ENCODE data around the gene APOB.

Gene APOB

DNA sequence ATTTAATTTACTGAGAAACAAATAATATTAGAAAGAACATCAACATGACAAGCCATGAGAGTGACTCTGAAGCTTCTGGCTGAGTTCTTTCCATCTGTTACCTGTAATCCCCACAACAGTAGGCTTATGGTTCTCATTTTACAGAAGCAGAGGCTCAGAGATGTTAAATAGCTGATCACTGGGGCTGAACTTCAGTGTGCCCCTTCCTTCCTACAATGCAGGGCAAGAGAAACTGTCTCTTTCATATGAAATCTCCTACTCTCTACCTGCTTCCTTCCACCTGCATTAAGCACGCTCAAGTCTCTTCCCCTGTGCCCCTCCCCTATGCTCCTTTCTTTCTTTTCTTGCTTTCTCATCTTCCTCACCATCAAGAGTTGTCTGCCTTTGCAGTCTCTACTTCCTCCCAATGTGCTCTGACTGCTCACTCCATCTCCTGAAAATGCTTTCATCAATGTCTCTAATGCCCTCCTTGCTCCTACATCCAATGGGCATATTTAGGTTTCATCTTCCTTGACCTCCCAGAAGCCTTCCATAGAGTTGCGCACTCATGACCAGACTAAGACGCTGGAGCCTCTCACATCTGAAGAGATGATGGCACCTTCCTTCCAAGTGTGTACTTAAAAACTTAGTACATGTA, 23.7 kb downstream of the APOB start:
- DNase-seq (ENCODE audit: low read depth), result no peak

DNA sequence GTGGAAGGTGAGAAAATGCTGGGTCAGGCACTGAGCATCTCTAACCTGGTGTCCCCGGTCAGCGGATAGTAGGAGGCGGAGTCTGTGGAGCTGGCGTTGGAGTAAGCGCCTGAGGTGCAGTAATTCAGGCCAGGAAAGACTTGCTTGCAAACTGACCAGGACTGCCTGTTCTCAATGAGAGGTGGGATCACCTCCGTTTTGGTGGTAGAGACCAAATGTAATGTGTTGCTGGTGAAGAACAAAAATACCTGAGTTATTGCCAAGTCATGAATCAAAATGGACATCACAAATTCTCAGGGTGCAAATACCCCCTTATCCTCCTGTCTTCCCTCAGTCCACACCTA, 24.2 kb downstream of the APOB start:
- no peak for DNase-seq (ENCODE audit: low read depth)

DNA sequence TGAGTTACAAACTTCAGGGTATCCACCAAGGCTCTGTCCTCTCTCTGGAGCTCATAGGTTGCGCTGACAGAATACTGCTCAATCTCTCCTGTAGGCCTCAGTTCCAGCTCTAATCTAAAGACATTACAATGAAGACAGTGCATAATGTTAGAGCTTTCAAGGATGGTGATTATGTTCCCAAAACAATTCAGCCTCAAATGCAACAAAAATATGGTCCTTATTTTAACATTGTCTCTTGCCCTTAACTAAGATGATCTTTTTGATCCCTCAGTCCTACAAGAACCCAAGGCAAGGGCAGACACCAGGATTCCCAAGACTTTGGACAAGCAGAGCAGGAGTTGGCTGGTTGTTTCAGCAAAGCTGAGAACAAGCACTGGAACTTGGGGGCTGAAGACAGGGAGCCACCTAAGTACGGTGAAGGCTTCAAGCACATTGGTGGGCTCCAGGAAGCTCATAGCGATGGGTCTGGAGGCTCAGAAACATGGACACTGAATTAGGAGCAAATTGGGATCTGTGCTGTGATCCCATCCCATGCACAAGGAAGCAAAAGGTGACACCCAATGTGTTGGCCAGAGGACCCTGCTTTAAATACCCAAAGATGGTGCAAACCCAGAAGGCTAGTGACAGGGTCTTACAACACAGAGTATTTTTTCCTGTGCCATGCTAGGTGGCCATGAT, 24.7 kb downstream of the APOB start:
- no peak for DNase-seq (ENCODE audit: low read depth)

DNA sequence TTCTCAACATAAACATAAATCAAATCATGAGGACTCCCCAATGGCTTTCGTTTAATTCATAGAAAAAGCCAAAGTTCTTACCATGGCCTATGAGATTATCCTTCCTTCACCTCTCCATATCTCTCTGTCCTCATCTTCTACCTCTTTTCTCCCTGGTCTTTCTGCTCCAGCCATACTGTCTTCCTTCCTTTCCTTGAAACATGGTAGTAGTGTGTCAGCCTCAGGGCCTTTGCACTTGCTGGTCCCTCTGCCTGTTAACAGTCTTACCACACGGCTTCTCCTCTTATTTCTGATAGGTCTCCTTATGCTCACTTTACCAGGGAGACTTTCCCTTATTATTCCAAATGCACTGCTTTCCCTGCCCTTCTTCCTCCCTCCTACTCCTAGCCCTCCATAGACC, 25.6 kb downstream of the APOB start:
- DNase-seq (ENCODE audit: low read depth), result no peak

DNA sequence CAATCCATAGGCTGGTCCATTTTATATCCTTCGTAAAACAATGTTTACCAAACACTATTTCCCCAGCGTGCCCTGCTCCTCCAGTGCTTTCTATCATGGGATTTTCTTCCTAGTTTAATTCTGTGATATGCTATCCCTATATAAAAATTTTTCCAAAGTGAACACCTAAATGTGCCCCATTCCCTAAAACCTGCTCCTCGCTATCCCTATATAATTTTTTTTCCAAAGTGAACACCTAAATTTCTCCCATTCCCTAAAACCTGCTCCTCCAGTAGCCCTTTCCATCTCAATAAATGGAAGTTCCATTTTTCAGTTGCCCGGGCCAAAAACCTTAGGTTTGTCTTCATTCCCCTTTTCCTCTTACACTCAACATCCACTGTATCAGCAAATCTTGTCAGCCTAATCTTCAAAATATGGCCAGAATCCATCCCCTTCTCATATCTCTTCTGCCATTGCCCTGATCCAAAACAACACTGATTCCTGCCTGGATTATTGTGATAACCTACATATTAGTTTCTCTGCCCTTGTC, 26.1 kb downstream of the APOB start:
- no peak for DNase-seq (ENCODE audit: low read depth)

DNA sequence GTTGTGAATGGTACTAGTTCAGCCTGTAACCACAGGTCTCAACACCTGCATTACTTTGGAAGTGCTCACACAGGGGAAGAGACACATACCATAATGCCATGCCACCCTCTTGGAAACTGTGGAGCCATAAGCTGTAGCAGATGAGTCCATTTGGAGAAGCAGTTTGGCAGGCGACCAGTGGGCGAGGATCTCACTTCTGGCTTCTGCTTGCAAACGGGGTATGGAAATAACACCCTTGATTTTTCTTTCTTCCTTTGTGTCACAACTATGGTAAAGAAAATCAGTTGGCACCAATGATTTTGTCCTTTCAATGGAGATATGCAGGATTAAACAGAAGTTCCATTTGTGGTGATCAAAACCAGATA, 28.6 kb downstream of the APOB start:
- DNase-seq (ENCODE audit: low read depth), result no peak

DNA sequence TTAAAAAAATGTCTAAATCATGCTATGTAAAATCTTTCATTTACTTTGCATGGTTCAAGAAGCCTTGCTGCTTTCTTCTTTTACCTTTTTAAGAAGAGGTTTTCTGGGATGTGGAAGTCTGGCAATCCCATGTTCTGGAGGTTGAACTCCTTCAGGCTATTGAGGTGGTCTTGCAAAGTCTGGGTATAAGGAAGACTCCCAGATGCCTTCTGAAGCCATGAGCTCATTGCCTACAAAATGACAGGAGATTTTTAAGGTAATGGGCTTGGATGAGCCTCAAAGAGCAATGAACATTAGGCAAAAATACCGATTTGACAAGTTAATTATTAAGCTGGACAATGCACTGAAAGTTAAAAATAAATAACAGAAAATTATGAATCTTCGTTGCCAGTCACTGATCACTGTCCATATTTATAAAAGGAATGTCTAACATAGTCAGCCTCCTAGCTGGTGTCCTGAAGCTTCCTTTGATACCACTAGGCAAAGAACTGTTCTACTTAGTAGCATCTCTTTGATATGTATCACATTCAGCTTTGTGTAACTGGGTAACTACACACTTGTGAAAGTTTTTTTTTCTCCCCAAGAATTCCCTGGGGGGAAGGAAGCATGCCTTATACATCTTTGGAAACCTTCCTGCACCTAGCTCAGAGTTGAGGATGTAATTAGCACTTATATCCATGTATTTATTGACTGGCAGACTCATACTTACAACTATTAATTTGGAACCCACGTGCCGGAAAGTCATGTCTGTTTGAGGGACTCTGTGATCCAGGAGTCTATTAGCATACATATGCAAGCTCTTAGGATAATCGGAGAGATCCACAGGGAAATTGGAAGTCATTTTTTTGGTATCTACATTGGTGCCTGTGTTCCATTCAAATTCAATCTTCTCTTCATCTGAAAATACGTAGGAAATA, 29.3 kb downstream of the APOB start:
- no peak for DNase-seq (ENCODE audit: low read depth)

DNA sequence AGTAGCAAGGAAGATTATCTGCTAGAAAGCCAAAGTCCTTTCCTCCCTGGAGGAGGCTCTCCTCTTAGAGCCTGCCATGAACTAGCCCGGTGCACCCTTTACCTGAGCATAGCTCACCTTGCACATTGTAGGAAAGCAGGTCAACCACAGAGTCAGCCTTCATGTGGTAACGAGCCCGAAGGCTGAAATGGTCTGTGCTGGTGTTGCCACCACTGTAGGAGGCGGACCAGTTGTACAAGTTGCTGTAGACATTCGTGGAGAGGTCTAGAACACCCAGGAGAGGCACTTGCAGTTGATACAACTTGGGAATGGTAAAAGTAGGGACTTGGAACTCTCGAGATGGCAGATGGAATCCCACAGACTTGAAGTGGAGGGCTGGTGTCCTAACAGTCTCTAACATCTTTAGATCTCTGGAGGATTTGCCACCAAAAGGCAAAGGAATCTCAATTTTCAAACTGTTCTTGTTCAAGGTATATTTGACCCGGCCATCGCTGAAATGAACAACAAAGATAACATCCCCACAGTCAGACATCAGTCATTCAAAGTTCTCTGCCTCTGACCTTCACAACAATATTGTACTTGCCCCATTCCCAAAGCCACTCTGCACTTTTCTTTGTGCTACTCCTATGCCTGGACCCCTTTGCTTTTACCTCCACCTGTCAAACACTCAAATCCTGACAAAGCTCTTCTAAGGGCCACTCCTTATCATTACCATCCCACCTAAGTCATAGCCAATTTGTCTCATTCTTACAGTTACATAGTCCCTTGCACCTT, 30.6 kb downstream of the APOB start:
- no peak for DNase-seq (ENCODE audit: low read depth)

DNA sequence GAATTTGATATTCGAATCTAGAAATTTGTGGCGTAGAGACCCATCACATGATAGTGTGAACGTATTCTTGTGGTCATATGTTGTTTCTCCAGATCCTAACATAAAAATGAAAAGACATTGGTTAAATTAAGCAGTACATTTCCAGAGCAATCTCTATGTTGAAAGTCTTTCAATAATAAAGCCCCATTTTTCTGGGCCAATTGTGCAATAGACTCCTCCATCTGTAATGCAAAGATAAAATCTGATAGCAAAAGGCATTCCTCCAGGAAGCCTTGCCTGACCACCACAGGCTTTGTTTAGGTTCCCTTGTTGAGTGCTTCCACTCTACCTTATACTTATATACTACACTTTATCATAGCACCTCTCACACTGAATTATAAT, 31.3 kb downstream of the APOB start:
- DNase-seq (ENCODE audit: low read depth), result no peak

DNA sequence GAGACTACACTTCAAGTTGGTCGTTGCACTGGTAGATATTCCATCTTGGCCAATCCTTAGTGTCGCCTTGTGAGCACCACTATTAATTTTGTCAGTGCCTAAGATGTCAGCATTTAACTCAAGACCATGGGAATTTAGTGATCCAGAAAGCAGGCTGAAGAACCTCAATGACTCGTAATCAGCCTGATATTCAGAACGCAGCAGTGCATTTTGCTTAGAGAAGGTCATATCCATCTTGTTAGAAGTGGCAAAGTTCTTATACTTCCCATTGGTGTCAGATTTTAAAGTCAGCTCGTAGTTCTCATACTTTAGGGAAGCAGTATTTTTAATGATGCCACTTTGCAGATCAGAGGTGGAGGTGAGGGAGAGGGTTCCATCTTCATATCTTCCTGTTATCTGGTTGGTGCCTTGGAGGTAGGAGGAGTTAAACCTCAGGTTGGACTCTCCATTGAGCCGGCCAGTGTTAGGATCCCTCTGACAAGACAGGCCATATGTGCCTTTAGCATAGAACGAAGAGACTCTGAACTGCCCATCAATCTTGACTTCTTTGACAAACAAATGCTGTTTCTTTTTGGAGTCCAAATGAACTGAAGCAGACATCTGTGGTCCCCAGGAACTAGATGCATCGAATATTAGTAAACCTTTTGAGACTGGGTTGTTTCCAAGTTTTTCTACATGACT, 31.9 kb downstream of the APOB start:
- DNase-seq (ENCODE audit: low read depth), result no peak

DNA sequence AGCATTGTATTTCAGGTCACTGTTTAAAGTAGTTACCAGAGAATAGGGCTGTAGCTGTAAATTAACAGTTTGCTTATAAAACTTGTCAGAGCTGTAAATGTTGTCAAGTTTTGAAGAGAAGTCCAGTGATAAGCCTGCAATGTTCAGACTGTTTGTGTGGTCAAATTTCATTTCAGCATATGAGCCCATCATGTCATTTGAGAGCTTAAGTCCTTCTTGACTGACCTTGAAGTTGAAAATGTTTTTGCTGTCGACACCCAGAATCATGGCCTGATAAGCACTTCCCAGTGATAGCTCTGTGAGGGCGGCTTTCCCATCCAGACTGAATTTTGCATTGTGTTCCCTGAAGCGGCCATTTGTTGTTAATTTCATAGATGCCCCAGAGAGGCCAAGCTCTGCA, 32.4 kb downstream of the APOB start:
- no peak for DNase-seq (ENCODE audit: low read depth)

DNA sequence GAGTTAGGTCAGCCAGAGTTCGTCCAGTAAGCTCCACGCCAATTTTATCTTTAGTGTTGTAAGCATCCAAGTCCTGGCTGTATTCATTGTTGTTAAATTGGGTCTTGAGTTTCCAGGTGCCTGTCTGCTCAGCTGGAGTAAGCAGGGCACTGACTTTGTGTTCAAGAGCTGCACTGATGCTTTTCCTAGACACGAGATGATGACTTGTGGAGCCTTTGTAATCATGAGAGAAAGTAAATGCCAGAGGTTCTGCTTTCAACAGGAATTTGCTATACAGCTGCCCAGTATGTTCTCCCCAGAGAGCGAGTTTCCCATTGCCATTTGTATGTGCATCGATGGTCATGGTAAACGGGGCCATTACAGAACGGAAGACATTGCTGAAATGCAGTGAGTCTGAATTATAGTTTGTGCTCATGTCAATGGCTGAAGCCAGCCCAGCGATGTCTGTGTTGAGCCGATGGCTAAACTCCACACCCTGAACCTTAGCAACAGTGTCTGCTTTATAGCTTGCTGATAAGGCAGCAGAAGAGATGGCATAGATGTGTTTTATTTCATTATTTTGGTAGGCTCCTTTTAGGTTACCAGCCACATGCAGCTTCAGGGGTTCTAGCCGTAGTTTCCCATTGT, 32.9 kb downstream of the APOB start:
- no peak for DNase-seq (ENCODE audit: low read depth)

DNA sequence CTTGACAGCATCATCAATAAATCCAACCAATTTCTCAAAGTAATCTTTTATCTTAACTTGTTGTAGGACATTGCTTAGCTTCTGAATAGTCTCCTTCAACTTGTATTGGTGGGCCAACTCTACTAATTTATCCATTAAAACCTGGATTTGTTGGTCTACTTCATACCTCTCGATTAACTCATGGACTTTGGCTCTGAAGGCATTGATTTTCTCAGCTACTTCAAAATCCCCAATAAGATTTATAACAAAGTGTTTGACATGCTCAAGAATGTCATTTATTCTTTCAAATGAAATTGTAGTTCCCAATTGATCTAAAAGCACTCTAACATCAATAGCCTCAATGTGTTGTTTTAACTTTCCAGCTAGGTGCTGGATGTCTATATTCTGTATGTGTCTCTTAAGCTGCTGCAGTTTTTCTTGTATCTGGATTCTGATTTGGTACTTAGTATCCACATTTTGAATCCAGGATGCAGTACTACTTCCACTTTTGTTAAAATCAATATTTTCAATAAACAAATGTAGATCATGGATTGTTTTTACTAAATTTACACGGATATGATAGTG, 34.1 kb downstream of the APOB start:
- no peak for DNase-seq (ENCODE audit: low read depth)

DNA sequence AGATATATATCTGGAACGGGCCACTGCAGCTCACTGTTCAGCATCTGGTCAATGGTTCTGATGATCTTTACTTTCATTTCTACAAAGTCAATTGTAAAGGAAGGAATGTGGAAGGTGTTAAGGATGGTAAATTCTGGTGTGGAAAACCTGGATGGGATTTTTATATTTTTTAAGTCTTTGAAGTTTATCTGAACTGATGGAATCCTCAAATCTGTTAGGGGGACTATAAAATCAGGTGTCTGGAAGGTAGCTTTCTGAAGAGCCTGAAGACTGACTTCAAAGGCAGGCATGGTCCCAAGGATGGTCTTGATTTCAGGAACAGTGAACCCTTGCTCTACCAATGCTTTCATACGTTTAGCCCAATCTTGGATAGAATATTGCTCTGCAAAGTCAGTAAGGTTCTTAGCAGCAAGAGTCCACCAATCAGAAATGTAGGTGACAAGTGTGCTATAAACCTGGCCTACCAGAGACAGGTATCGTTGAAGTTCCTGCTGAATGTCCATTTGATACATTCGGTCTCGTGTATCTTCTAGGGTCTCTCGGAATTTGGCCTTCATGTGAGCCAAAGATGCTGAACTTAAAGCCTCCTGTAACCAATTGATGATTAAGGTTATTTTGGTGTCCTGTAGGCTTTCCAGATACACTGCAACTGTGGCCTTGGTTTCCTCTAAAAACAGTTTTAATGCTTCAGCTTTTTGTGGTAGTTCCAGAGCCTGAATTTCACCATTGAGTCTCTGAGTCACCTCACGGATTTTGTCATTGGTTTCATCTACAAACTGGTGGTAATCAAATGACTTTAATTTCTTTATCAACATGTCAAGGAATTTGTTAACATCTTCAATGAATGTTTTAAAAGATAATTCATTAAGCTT, 34.8 kb downstream of the APOB start:
- DNase-seq (ENCODE audit: low read depth), result no peak

DNA sequence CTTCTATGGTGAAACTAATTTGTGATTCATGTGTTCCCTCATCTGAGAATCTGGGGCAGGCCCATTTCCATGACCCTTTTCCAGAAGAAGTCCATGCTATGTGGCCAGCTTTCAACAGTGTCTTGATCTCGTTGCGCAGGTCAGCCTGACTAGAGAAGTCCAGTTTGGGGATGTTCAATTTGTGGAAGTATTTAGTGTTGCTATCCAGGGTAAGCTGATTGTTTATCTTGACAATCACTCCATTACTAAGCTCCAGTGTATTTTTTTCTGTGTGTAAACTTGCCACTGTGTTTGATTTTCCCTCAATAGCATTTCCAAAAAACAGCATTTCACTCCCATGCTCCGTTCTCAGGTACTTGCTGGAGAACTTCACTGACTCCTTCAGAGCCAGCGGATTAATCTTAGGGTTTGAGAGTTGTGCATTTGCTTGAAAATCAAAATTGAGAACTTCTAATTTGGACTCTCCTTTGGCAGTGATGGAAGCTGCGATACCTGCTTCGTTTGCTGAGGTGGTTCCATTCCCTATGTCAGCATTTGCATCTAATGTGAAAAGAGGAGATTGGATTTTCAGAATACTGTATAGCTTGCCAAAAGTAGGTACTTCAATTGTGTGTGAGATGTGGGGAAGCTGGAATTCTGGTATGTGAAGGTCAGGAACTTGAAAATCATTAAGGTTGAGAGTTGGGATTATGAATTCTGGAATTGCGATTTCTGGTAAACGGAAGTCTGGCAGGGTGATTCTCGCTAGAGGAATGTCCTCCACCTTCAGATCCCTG, 35.7 kb downstream of the APOB start:
- no peak for DNase-seq (ENCODE audit: low read depth)

DNA sequence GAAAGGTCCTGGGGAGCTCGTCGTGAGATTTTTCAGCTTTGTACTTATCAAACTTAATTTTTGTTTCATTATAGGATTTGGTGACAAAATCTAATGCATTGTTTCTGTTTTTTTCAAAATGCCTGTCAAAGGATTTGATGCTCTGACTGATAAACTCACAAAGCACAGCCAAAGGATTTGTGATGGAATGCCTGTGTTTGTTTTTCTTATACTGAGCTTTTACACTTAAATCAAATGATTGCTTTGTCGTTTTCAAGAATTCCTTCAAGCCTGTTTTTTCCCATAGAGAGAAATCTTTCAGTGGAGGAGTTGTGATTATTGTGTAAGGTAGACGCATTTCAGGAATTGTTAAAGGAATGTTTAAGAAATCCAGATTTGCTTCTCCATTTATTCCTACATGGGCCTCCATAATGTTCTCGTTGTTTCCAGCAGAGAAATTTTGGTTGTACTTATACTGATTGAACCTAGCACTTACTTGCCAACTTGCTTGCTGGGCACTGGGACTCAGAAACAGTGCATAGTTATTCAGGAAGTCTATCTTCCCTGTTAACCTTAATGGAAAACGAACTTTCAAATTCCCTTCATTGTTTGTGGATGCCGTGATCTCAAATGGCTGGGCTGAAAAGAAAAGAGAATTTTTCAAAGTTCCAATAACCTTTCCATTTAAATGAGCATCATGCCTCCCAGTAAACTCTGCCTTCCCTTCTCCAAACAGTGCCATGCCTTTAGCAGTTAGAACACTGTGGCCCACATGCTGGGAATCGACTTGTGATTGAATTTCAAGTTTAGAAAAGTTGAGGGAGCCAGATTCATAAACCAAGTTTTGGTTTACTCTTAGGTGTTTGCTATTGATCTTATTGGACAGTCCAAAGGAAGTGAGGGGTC, 36.5 kb downstream of the APOB start:
- no peak for DNase-seq (ENCODE audit: low read depth)

DNA sequence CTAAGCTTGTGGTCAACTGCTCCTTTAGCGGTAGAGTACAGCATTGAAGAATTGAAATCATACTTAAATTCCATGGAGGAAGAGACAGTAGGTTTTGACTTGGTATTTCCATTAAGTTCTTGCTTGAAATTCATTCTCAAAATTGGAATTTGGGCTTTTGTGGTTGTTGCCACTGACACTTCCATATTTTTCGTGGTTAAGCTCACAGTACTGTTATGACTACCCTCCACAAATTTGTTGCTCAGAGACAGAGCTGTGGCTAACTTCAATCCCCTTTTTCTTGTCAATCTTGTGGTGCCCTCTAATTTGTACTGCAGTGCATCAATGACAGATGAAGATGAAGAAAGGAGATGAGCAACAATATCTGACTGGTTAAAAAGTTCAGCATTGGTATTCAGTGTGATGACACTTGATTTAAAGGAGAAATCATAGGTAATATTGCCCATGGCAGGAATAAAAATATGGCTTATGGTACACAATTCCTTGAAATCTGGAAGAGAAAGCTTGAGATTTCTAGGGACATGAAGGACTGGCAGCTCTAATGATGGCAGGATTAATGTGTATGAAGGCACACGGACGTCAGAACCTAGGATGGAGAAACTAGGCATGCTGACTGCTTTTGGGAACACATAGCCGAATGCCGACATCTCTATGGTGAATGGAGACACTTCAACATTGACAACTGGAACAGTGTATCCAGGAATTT, 37.3 kb downstream of the APOB start:
- no peak for DNase-seq (ENCODE audit: low read depth)
